ENCODE results near the gene HIPK2. TPM values are rescaled to one million over a fixed set of nuclear protein-coding genes. Genes with fewer than 3 reads are reported as not detected.

HIPK2 gene
- total RNA-seq, 4 donors from 2014 or later: 16.6 to 60.2 (median 35.1) TPM

DNA sequence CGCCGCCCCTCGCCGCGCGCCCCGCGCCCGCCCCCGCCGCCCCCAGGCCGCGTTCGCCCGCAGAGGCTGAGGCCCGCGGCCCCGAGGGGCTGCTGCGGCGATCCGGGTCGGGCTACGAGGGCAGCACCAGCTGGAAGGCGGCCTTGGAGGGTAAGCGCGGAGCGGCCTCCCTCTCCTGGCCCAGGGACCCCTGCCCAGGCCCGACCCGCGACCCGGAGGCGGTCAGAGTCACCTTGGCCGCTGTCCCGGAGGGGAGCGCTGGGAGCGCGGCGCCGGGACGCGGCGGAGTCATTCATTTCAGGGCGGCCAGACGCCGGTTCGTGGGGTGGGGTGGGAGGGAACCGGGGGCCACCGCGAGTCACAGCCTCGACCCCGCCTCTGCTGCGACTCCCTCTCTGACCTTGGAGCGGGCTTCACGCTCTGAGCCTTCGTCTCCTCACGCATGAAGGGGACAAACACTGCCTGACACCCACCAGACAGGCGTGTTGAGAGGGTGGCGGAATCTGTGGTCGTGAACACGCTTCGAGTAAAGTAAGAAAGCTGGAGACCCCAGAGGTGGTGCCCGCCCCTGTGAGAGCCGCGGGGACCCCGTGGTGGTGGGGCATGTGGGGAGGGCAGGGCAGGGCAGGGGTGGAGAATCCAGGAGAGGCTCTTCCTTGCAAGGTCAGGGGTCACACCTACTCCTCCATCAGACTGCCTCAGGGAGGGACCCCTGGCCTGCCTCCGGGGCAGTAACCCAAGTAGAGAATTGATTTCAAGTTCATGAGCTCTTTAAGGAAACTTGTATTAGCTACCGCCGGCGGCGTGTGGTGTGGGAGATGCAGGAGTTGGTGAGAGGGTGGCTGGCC is 253.6 kb downstream of the HIPK2 start:
- Histone ChIP-seq H3K9me3 (no peaks in the 10 kb centered on the region), H3K27me3 (peaks cover 0 to 5% of the 10 kb centered on the region in 2 donors), H3K36me3 (no peaks in the 10 kb centered on the region), H3K27ac (no peak overlapping the region), H3K4me3 (peak overlapping the region in 1 of 4 donors; percentile 24), H3K4me1 (no peaks in the 10 kb centered on the region)
- no peak for TF ChIP-seq POLR2A (IDR thresholded peaks at IDR 0.05)
- TF ChIP-seq, protein P1, sequence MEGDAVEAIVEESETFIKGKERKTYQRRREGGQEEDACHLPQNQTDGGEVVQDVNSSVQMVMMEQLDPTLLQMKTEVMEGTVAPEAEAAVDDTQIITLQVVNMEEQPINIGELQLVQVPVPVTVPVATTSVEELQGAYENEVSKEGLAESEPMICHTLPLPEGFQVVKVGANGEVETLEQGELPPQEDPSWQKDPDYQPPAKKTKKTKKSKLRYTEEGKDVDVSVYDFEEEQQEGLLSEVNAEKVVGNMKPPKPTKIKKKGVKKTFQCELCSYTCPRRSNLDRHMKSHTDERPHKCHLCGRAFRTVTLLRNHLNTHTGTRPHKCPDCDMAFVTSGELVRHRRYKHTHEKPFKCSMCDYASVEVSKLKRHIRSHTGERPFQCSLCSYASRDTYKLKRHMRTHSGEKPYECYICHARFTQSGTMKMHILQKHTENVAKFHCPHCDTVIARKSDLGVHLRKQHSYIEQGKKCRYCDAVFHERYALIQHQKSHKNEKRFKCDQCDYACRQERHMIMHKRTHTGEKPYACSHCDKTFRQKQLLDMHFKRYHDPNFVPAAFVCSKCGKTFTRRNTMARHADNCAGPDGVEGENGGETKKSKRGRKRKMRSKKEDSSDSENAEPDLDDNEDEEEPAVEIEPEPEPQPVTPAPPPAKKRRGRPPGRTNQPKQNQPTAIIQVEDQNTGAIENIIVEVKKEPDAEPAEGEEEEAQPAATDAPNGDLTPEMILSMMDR (IDR thresholded peaks at IDR 0.05): no peak
- DNase-seq: no peak

DNA sequence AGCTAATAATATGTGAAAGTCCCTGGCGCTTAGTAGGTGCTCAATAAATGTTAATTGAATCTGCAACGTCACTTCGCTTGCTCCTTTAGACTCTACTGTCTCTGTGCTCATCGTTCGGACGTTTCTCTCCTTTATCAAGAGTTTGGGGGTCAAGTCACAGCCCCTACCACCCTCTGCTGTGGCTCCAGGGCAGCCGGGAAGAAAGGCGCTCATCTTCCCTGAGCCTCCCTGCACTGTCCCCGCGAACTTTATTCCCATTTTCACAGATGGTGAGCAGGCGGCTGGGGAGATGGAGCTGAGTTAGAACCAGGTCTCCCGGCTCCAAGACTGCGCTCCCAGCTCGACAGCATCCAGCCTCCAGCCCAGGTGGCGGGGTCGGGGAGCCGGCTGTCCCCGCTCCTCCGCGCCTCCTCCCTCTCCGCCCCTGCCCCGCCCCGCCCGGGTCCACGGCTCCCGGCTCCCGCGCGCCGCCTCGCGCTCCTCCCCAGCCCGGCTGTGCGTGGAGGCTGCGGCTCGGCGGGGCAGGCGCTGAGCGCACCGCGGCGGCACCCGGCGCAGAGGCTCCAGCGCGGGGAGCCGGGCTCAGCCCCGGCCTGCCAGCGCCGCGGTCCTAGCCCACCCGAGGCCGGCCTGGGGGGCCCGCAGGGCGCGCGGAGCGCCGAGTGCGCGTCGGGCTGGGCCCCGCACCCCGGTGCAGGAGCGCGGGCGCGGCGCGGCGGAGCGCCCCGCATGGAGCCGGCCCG is 254.4 kb downstream of the HIPK2 start, which contains the start of gene CLEC2L:
Gene CLEC2L (plus strand): TSS at position 487 of the 743 bp plus-strand sequence. CDS start 243 bp downstream, at position 730.
- no peak for DNase-seq
- Histone ChIP-seq H3K36me3 (no peaks in the 10 kb centered on the region), H3K4me3 (peak within 1 kb of the TSS in 2 of 4 donors; percentile 32 to 34), H3K9me3 (no peaks in the 10 kb centered on the region), H3K4me1 (no peaks in the 10 kb centered on the region), H3K27ac (no peak within 1 kb of the TSS), H3K27me3 (peaks cover 0 to 5% of the 10 kb centered on the region in 2 donors)
- TF ChIP-seq, protein P1 (IDR thresholded peaks at IDR 0.05): no peak
- TF ChIP-seq POLR2A (IDR thresholded peaks at IDR 0.05): no peak

- no peak overlapping the region for H3K4me3 ChIP-seq
- H3K27ac ChIP-seq: no peak overlapping the region
- peaks cover 0 to 5% of the 10 kb centered on the region in 2 donors for H3K27me3 ChIP-seq
- H3K4me1 ChIP-seq: no peaks in the 10 kb centered on the region
- DNase-seq: no peak
- TF ChIP-seq POLR2A (IDR thresholded peaks at IDR 0.05): no peak
- TF ChIP-seq, protein P1 (IDR thresholded peaks at IDR 0.05): no peak
- no peaks in the 10 kb centered on the region for H3K36me3 ChIP-seq
- no peaks in the 10 kb centered on the region for H3K9me3 ChIP-seq
Measured at GRCh38 chr7:139522830-139523198, 255.0 kb downstream of the HIPK2 start.

DNA sequence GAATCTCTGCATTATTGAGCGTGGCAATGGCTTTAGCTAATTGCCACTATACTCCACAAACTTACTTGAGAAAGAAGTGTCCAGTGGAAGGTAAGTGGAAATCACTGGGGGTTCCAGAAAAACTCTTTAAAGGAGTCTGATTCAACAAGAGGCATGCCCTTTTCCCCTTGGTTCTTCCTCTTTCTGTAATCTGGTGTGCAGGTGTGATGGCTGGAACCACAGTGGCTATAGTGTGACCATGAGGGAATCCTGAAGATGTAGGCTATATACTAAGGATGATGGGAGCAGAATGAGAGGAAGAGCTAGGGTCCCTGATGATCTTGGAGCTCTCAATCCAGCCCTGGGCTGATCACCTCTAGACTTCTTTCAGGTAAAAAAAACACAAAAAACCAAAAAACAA is 256.4 kb downstream of the HIPK2 start:
- H3K4me3 ChIP-seq: no peak overlapping the region
- TF ChIP-seq, protein P1 (IDR thresholded peaks at IDR 0.05): no peak
- no peak for TF ChIP-seq POLR2A (IDR thresholded peaks at IDR 0.05)
- H3K4me1 ChIP-seq: no peaks in the 10 kb centered on the region
- no peaks in the 10 kb centered on the region for H3K36me3 ChIP-seq
- H3K9me3 ChIP-seq: no peaks in the 10 kb centered on the region
- peaks cover 0 to 5% of the 10 kb centered on the region in 2 donors for H3K27me3 ChIP-seq
- no peak overlapping the region for H3K27ac ChIP-seq
- DNase-seq: no peak

GRCh38 chr7:139515266-139515665 is 262.5 kb downstream of the HIPK2 start:
- no peaks in the 10 kb centered on the region for H3K27me3 ChIP-seq
- H3K27ac ChIP-seq: no peak overlapping the region
- TF ChIP-seq, protein P1 (IDR thresholded peaks at IDR 0.05): no peak
- TF ChIP-seq POLR2A (IDR thresholded peaks at IDR 0.05): no peak
- no peaks in the 10 kb centered on the region for H3K9me3 ChIP-seq
- no peak for DNase-seq
- H3K4me1 ChIP-seq: no peaks in the 10 kb centered on the region
- H3K36me3 ChIP-seq: no peaks in the 10 kb centered on the region
- H3K4me3 ChIP-seq: no peak overlapping the region

Other genes with a start within 250 kb of the HIPK2 start
- gene TBXAS1, start 51.3 kb upstream of the HIPK2 start, total RNA-seq: 100 to 1,000 TPM in 1 of 4 donors, 10 to 100 TPM in 3; 11.2 to 227 (median 33.9) TPM